Astrocyte of the cerebellum (primary cell): ENCODE measurements around the gene CADM4.
A peak's percentile ranks its signal among the peaks of the same experiment; 100 is the strongest.

Experiments used
- DNase-seq: peaks from one replicate; pipeline ENCODE4 v3.0.0-alpha.2; 2011; ENCODE audit warnings: low read depth
- H3K4me3 ChIP-seq: 2 replicates; pipeline ENCODE4 v1.5.1; 2011; ENCODE audit warnings: mild to moderate bottlenecking, low read depth, low read length, moderate library complexity
- in situ Hi-C: cut with HindIII; loops from 2 replicates; pipeline ENCODE4 v1.10.0; 2017; ENCODE audit warnings: low sequenced_read_pairs
- TF ChIP-seq, protein P1 (sequence below): IDR thresholded peaks from 2 replicates; pipeline ENCODE4 v1.5.1; 2012; ENCODE audit warnings: low read length, low read depth, moderate library complexity, mild to moderate bottlenecking; ENCODE audit errors: missing control alignments

CADM4 gene

DNA sequence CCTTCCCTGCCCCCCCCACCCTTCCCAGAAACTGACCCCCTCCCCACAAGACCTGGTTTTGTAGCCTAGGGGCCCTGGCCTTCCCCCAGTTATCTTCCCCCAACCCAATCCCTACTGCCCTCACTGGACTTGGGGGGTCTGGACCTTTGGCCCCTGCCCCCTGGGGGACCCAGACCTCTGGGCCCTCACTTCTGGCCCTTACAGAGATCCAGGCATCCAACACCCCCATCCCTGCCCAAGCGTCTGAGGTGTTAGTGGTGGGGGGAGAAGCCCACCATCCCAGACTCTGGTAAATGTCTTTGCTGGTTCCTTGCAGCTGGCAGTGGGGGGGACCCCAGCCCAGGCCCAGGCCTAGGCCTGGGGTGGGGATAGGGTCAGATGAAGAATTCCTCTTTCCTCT lies 16.7 kb downstream of the CADM4 start:
- TF ChIP-seq, protein P1, sequence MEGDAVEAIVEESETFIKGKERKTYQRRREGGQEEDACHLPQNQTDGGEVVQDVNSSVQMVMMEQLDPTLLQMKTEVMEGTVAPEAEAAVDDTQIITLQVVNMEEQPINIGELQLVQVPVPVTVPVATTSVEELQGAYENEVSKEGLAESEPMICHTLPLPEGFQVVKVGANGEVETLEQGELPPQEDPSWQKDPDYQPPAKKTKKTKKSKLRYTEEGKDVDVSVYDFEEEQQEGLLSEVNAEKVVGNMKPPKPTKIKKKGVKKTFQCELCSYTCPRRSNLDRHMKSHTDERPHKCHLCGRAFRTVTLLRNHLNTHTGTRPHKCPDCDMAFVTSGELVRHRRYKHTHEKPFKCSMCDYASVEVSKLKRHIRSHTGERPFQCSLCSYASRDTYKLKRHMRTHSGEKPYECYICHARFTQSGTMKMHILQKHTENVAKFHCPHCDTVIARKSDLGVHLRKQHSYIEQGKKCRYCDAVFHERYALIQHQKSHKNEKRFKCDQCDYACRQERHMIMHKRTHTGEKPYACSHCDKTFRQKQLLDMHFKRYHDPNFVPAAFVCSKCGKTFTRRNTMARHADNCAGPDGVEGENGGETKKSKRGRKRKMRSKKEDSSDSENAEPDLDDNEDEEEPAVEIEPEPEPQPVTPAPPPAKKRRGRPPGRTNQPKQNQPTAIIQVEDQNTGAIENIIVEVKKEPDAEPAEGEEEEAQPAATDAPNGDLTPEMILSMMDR: no peak
- in situ Hi-C loops: no loop called here
- no peak for DNase-seq
- no peak overlapping the region for H3K4me3 ChIP-seq

DNA sequence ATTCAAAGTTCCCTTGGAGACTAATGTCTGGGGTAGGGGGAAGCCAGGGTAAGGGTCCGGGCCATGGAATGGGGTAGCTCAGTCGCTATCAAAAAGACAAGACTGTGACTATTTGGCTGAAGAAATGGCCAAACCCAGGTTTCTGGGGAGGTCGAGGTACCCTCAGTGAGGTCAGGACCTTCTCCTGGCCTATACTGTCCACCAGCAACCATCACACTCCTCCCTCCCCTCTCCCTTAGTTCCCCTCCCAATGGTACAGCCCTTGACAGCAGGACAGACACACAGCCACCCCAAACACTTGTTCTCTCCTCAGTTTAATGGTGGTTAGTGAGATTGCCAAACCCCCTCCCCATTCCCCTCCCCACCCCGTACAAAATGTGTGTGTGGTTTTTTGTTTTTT lies 17.6 kb downstream of the CADM4 start:
- no peak for DNase-seq
- H3K4me3 ChIP-seq: no peak overlapping the region
- TF ChIP-seq, protein P1: no peak
- in situ Hi-C loops: no loop called here

GRCh38 chr19:43620061-43621001 lies 19.3 kb downstream of the CADM4 start:
- TF ChIP-seq, protein P1: no peak
- no peak for DNase-seq
- H3K4me3 ChIP-seq: peak overlapping the region; percentile 55
- in situ Hi-C loops: no loop called here

DNA sequence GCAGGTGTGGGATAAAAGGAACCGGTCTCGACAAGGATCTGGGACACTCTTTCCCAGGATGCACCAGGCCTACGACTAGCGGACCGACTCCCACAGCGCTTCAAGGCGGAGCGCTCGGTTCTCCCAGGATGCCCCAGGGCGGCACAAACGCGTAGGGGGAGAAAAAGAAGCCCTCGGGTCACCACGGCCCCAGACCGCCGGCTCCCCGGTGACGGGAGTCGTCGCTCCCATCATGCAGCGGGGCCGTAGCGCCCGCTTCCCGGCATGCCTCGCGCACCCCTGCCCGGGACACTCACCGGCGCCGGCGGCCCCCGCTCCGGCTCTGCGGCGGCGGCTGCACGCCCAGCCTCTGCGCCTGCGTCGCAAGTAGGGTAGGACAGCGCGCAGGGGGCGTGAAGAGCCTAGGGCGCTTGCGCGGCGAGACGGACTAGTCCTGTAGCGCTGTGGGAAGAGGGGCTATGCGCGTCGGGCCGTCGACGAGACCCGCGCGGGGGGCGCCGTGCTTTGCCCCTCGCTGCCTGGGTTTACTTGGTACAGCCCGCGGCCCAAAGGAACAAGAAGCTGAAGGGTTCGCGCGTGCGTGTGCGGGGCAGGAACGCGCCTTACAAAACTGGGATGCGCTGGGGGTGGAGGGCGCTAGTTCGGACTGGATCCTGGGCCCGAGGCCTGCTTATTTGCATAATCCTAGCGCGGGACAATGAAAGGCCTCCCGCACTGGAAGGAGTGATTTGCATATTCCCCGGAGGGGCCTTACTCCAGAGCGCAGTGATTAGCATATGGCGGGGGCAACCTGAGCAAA lies 20.2 kb downstream of the CADM4 start, which contains the start of gene ZNF428:
Gene ZNF428 (minus strand): TSS at position 368 of the 799 bp plus-strand sequence. CDS start 5,325 bp downstream, outside the sequence.
- peak; percentile 60 for DNase-seq
- in situ Hi-C loops: no loop called here
- peak within 1 kb of the TSS; percentile 55 for H3K4me3 ChIP-seq
- TF ChIP-seq, protein P1: no peak

- DNase-seq: no peak
- in situ Hi-C loops: no loop called here
- peak overlapping the region; percentile 55 for H3K4me3 ChIP-seq
- TF ChIP-seq, protein P1: no peak
Measured at GRCh38 chr19:43618921-43619261, 20.8 kb downstream of the CADM4 start.

GRCh38 chr19:43616954-43617353 lies 22.7 kb downstream of the CADM4 start:
- in situ Hi-C loops: no loop called here
- no peak for DNase-seq
- H3K4me3 ChIP-seq: no peak overlapping the region
- TF ChIP-seq, protein P1: no peak
